GM23248 (cell line): ENCODE data around the gene PFKP. TPM values are rescaled to one million over a fixed set of nuclear protein-coding genes. Genes with fewer than 3 reads are reported as not detected.
A peak's percentile ranks its signal among the peaks of the same experiment; 100 is the strongest.

Experiments used
- DNase-seq: peaks from one replicate; pipeline ENCODE4 v3.0.0-alpha.2; 2015
- H2AFZ ChIP-seq: fragments of 200-600 bp; sonication (generic); 2 replicates; pipeline ENCODE4 v1.6.1; 2016; ENCODE audit warnings: antibody characterized with exemption
- H3F3A ChIP-seq: fragments of 200-600 bp; sonication (generic); 2 replicates; pipeline ENCODE4 v1.6.1; 2016; ENCODE audit warnings: mild to moderate bottlenecking, antibody characterized with exemption, mixed run types; ENCODE audit not compliant: insufficient read depth
- H3K27ac ChIP-seq: fragments of 200-600 bp; sonication (generic); 2 replicates; pipeline ENCODE4 v1.5.1; 2016; ENCODE audit warnings: mild to moderate bottlenecking
- H3K27me3 ChIP-seq: fragments of 200-600 bp; sonication (generic); replicated peaks from 2 replicates; pipeline ENCODE4 v1.6.1; 2016; ENCODE audit warnings: mild to moderate bottlenecking; ENCODE audit not compliant: insufficient read depth
- H3K36me3 ChIP-seq: fragments of 200-600 bp; sonication (generic); 2 replicates; pipeline ENCODE4 v1.6.1; 2016; ENCODE audit warnings: low read depth, mild to moderate bottlenecking
- H3K4me1 ChIP-seq: fragments of 200-600 bp; sonication (generic); 2 replicates; pipeline ENCODE4 v1.6.1; 2016; ENCODE audit warnings: mild to moderate bottlenecking; ENCODE audit not compliant: insufficient read depth
- H3K4me2 ChIP-seq: fragments of 200-600 bp; sonication (generic); one replicate; pipeline ENCODE4 v1.6.1; 2016; ENCODE audit warnings: mild to moderate bottlenecking; ENCODE audit not compliant: unreplicated experiment
- H3K4me3 ChIP-seq: fragments of 200-600 bp; sonication (generic); 2 replicates; pipeline ENCODE4 v1.5.1; 2016; ENCODE audit warnings: mild to moderate bottlenecking
- H3K79me2 ChIP-seq: fragments of 200-600 bp; sonication (generic); 2 replicates; pipeline ENCODE4 v1.6.1; 2016; ENCODE audit warnings: mild to moderate bottlenecking; ENCODE audit not compliant: insufficient read depth
- H3K9ac ChIP-seq: fragments of 200-600 bp; sonication (generic); 2 replicates; pipeline ENCODE4 v1.6.1; 2016; ENCODE audit warnings: mild to moderate bottlenecking
- H3K9me2 ChIP-seq: fragments of 200-600 bp; sonication (generic); 2 replicates; pipeline ENCODE4 v1.6.1; 2016; ENCODE audit warnings: mixed run types, mild to moderate bottlenecking, moderate library complexity; ENCODE audit not compliant: insufficient read depth
- H3K9me3 ChIP-seq: fragments of 200-600 bp; sonication (generic); one replicate; pipeline ENCODE4 v1.6.1; 2017; ENCODE audit warnings: low read depth
- H4K20me1 ChIP-seq: fragments of 200-600 bp; sonication (generic); 2 replicates; pipeline ENCODE4 v1.6.0; 2016; ENCODE audit not compliant: insufficient read depth
- EZH2 ChIP-seq: fragments of 200-600 bp; sonication (generic); IDR thresholded peaks from 2 replicates; pipeline ENCODE4 v1.6.1; 2018; ENCODE audit warnings: antibody characterized with exemption, mild to moderate bottlenecking; ENCODE audit not compliant: insufficient read depth, poor library complexity, severe bottlenecking
- EZH2phosphoT487 ChIP-seq: fragments of 200-600 bp; sonication (generic); IDR thresholded peaks from 2 replicates; pipeline ENCODE4 v1.6.1; 2018; ENCODE audit warnings: antibody characterized with exemption, moderate library complexity, mild to moderate bottlenecking, low read depth; ENCODE audit not compliant: insufficient read depth
- WGBS, 2 experiments: methylation state at CpG; one replicate each; pipeline ENCODE4 v1.1.6; 2015 to 2017; ENCODE audit warnings: low lambda C conversion rate in 2 of 2, low coverage in 1 of 2; ENCODE audit errors: missing lambda C conversion rate in 2 of 2; 5-methylcytosine and 5-hydroxymethylcytosine counted together
- in situ Hi-C: fragments of 300-500 bp; cut with MboI; formaldehyde crosslinking; loops from 2 replicates; pipeline ENCODE4 v1.15.0; 2020
- polyA plus RNA-seq: library from polyadenylated mRNA; unstranded; fragments of >200 nt; fragmentation: Nextera tagmentation; extraction: Ambion mirVana; gene quantifications from 2 replicates; pipeline ENCODE4 v1.2.1, GENCODE V29; 2016
- total RNA-seq: library from RNA; depleted of rRNA; stranded (reverse); fragments of >200 nt; shearing (Covaris generic); gene quantifications from 2 replicates; pipeline ENCODE4 v1.2.3, GENCODE V29; 2014

PFKP gene
- total and polyA plus RNA-seq, 2 experiments from 2014 or later, result 133 to 159 TPM

DNA sequence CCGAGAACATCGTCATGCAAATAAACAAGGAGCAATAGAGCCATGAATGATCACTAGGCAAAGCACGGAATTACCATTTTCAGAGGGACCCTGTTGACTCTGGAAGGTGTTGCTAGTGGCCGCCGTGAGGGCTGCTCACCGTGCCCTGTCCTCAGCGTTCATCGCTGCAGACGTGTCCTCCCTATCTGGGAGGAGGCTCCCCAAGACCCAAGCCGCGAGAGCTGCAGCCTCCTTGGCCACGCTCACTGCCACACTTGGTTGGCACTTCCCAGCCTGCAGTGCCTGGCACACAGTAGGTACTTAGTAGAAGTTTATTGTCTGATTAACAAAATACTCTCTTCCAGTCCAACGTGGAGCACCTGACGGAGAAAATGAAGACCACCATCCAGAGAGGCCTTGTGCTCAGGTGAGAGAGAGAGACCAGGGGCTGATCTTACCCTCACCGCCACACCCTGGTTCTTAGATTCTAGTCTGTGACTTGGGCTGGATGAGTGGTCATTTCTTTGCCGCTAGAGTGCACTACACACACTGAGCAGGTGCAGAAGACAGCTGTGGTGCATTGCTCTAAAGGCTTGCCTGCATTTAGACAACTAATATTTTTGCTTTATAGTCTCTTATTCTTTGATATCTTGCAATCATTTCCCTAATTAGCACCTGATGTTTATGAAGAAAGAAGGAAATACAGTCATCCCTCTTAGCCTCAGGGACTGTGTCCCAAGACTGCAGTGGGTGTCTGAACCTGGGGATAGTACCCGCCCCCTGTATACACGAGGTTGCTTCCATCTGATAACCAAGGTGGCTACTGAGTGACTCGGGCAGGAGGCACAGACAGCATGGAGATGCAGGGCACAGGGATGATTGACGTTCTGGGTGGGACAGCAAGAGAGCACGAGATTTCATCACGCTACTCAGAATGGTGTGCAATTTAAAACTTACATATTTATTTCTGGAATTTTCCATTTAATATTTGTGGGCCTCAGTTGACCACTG is 65.0 kb downstream of the PFKP start:
- Histone ChIP-seq H3K9me3 (no peaks in the 10 kb centered on the region), H2AFZ (no peak overlapping the region), H3K27ac (peak overlapping the region; percentile 59), H3K4me2 (no peak overlapping the region), H3K36me3 (peaks cover 45% of the 10 kb centered on the region), H3K4me3 (no peak overlapping the region), H3K79me2 (no peaks in the 10 kb centered on the region), H3K27me3 (no peaks in the 10 kb centered on the region), H4K20me1 (no peaks in the 10 kb centered on the region), H3K4me1 (peaks cover 17% of the 10 kb centered on the region), H3K9ac (peak overlapping the region; percentile 36), H3F3A (peaks cover 56% of the 10 kb centered on the region), H3K9me2 (no peaks in the 10 kb centered on the region)
- in situ Hi-C loops, result no loop called here
- 79 to 85% methylated on average over 22 of the region's 22 CpGs for WGBS, 2 experiments
- TF ChIP-seq EZH2 (no peak), EZH2phosphoT487 (no peak)
- DNase-seq, result peak; percentile 79

DNA sequence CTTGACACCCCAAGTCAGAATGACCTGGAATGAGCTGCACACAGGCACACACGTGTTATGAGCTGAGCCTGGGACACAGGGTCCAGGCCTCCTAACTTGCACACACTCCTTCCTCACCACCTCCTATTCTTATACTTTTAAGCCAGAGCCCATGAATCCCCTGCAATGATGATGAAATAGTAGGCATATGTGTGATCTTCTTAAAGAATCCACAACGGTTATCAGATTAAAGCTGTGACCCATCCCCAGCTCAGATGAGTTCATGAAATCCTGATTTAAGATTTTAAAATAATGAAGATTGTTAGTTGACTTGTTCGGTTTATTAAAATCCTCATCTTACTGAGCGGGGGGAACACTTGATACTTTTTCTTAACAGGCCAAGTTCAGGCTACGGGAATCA is 66.6 kb downstream of the PFKP start:
- no peak for DNase-seq
- in situ Hi-C loops, result no loop called here
- 70 to 71% methylated on average over 5 of the region's 5 CpGs for WGBS, 2 experiments
- H2AFZ ChIP-seq, result no peak overlapping the region
- no peak overlapping the region for H3K4me3 ChIP-seq
- no peak overlapping the region for H3K4me2 ChIP-seq
- peaks cover 22% of the 10 kb centered on the region for H3K4me1 ChIP-seq
- H3K27me3 ChIP-seq, result no peaks in the 10 kb centered on the region
- H3K9me3 ChIP-seq, result no peaks in the 10 kb centered on the region
- no peak for TF ChIP-seq EZH2
- TF ChIP-seq EZH2phosphoT487, result no peak
- no peak overlapping the region for H3K9ac ChIP-seq
- H3K27ac ChIP-seq, result no peak overlapping the region
- H4K20me1 ChIP-seq, result no peaks in the 10 kb centered on the region
- peaks cover 60% of the 10 kb centered on the region for H3K36me3 ChIP-seq
- peaks cover 71% of the 10 kb centered on the region for H3F3A ChIP-seq
- H3K9me2 ChIP-seq, result no peaks in the 10 kb centered on the region
- H3K79me2 ChIP-seq, result no peaks in the 10 kb centered on the region

DNA sequence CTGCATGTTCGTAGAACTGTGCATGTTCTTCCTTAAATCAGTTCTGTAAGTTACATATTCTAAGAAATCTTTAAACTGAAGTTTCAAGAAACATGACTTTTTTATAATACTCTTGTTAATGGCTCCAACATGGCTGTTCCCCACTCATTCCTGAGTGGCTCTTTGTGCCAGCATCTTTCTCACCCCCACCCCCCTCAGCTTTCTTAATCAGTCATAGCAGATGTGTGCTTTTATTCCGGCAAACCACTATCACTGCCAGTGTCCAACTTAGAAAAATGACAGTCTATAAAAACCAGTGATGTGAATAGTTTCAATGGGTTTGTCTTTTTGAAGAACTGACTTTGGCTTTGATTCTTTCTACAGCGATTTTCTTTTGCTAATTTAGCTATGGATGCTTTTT is 67.7 kb downstream of the PFKP start:
- TF ChIP-seq EZH2phosphoT487 (no peak), EZH2 (no peak)
- in situ Hi-C loops, result no loop called here
- Histone ChIP-seq H3K4me3 (no peak overlapping the region), H3K4me2 (no peak overlapping the region), H2AFZ (no peak overlapping the region), H3K9me3 (no peaks in the 10 kb centered on the region), H3K79me2 (no peaks in the 10 kb centered on the region), H3K9me2 (no peaks in the 10 kb centered on the region), H3K9ac (no peak overlapping the region), H3K27me3 (no peaks in the 10 kb centered on the region), H3F3A (peaks cover 82% of the 10 kb centered on the region), H3K27ac (peak overlapping the region; percentile 9; the same call in 1 of the 2 replicates), H4K20me1 (no peaks in the 10 kb centered on the region), H3K36me3 (peaks cover 68% of the 10 kb centered on the region), H3K4me1 (peaks cover 22% of the 10 kb centered on the region)
- DNase-seq, result peak; percentile 25
- 47 to 50% methylated on average over 3 of the region's 3 CpGs for WGBS, 2 experiments

DNA sequence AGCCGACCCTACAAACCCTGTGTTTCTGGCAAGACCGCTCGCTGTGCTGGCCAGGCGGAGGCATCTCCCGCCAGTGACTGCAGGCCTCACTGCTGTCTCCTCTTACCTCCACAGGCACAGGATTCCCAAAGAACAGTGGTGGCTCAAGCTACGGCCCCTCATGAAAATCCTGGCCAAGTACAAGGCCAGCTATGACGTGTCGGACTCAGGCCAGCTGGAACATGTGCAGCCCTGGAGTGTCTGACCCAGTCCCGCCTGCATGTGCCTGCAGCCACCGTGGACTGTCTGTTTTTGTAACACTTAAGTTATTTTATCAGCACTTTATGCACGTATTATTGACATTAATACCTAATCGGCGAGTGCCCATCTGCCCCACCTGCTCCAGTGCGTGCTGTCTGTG is 69.0 kb downstream of the PFKP start:
- Histone ChIP-seq H3K9me3 (no peaks in the 10 kb centered on the region), H3K27me3 (no peaks in the 10 kb centered on the region), H3K4me1 (peaks cover 22% of the 10 kb centered on the region), H3K9me2 (no peaks in the 10 kb centered on the region), H3K4me3 (no peak overlapping the region), H3F3A (peaks cover 95% of the 10 kb centered on the region), H3K9ac (peak overlapping the region; percentile 75), H3K4me2 (peak overlapping the region; percentile 62), H3K36me3 (peaks cover 81% of the 10 kb centered on the region), H4K20me1 (no peaks in the 10 kb centered on the region), H3K27ac (peak overlapping the region; percentile 94), H3K79me2 (no peaks in the 10 kb centered on the region), H2AFZ (no peak overlapping the region)
- 45 to 47% methylated on average over 14 of the region's 14 CpGs for WGBS, 2 experiments
- peak; percentile 51 for DNase-seq
- in situ Hi-C loops, result no loop called here
- TF ChIP-seq EZH2phosphoT487 (no peak), EZH2 (no peak)
